K562 (cell line): ENCODE data around the gene ASCC3. TPM values are rescaled to one million over a fixed set of nuclear protein-coding genes. Genes with fewer than 3 reads are reported as not detected.

Experiments
- ATAC-seq: fragments of 200-7000 bp; cut with Tn5 transposase; 3 replicates; pipeline ENCODE4 v1.9.1; 2020; ENCODE audit warnings: moderate library complexity
- BruUV-seq: library from RNA; stranded (reverse); fragments of 400-500 nt; replicated peaks from 2 replicates; lab custom pipeline; 2021; lab: Mats Ljungman, UMichigan
- CTCF ChIA-PET: fragments of 300-600 bp; formaldehyde crosslinking; extraction: SDS; loops from one replicate; lab custom pipeline; 2021; ENCODE audit warnings: low intra/inter-chr PET ratio; lab: Yijun Ruan, JAX
- POLR2A ChIA-PET: fragments of 300-600, 350-650 bp; sonication (Branson Sonifier 250); formaldehyde crosslinking; extraction: SDS; loops from one replicate; lab custom pipeline; 2021; ENCODE audit warnings: antibody characterized with exemption, inconsistent platforms; lab: Yijun Ruan, JAX
- DNase-seq, 4 experiments: peaks; one replicate each; pipeline versions ENCODE4 v3.0.0 to v3.0.0-alpha.2; 2011 to 2018; ENCODE audit warnings: low spot score in 3 of 4, mixed read lengths in 3 of 4; ENCODE audit errors: extremely low read depth in 1 of 4
- FAIRE-seq: peaks from 2 replicates; lab custom pipeline; 2011; peaks lifted over from hg19 to GRCh38; lab: Jason Lieb, UNC
- H2AFZ ChIP-seq: 2 replicates; pipeline ENCODE4 v1.6.0; 2011; ENCODE audit warnings: low read depth, low read length, control low read depth, inconsistent platforms
- H3K27ac ChIP-seq: fragments of 200-600 bp; 3 replicates; pipeline ENCODE4 v1.8.0; 2011; ENCODE audit warnings: low read depth, mild to moderate bottlenecking, control low read depth, inconsistent platforms, low read length, moderate library complexity, mixed read lengths; ENCODE audit errors: extremely low read depth
- H3K27me3 ChIP-seq, 2 experiments: fragments of 300-600 bp in 1 of 2; 2 replicates in 1 of 2; 3 replicates in 1 of 2; pipeline versions ENCODE4 v1.6.0 to v1.8.0; 2011; ENCODE audit warnings: inconsistent platforms in 2 of 2, low read length in 2 of 2, mild to moderate bottlenecking in 1 of 2, mixed read lengths in 1 of 2, moderate library complexity in 1 of 2; ENCODE audit not compliant: control insufficient read depth in 2 of 2, insufficient read depth in 2 of 2
- H3K36me3 ChIP-seq: fragments of 300-600 bp; 3 replicates; pipeline ENCODE4 v1.8.0; 2011; ENCODE audit warnings: mild to moderate bottlenecking, low read length, inconsistent platforms; ENCODE audit not compliant: control insufficient read depth, insufficient read depth
- H3K4me1 ChIP-seq, 2 experiments: fragments of 200-600 bp in 1 of 2; replicated peaks in 1 of 2; 2 replicates in 1 of 2; 3 replicates in 1 of 2; pipeline versions ENCODE4 v1.5.1 to v1.8.0; 2011; ENCODE audit warnings: inconsistent platforms in 2 of 2, low read length in 2 of 2, mild to moderate bottlenecking in 1 of 2, mixed read lengths in 1 of 2, moderate library complexity in 1 of 2; ENCODE audit not compliant: control insufficient read depth in 2 of 2, insufficient read depth in 2 of 2
- H3K4me2 ChIP-seq: 2 replicates; pipeline ENCODE4 v1.6.1; 2011; ENCODE audit warnings: low read length, control low read depth, inconsistent platforms, mixed read lengths; ENCODE audit not compliant: insufficient read depth
- H3K4me3 ChIP-seq: fragments of 200-600 bp; sonication (generic), shearing (Covaris generic); 2 replicates; pipeline ENCODE4 v1.5.1; 2016; ENCODE audit warnings: control low read depth, inconsistent platforms
- H3K79me2 ChIP-seq: fragments of 200-600 bp; 3 replicates; pipeline ENCODE4 v1.8.0; 2011; ENCODE audit warnings: low read length, inconsistent platforms; ENCODE audit not compliant: control insufficient read depth, insufficient read depth
- H3K9ac ChIP-seq, 2 experiments: 2 replicates each; pipeline versions ENCODE4 v1.6.0 to v1.6.1; 2011; ENCODE audit warnings: low read depth in 2 of 2, low read length in 2 of 2, control low read depth in 1 of 2, inconsistent platforms in 1 of 2, mild to moderate bottlenecking in 1 of 2, mixed read lengths in 1 of 2; ENCODE audit not compliant: insufficient read depth in 1 of 2
- H3K9me1 ChIP-seq: one replicate; pipeline ENCODE4 v1.6.0; 2011; ENCODE audit warnings: inconsistent platforms, mild to moderate bottlenecking, low read length, moderate library complexity; ENCODE audit not compliant: control insufficient read depth, insufficient read depth
- H3K9me3 ChIP-seq: replicated peaks from 2 replicates; pipeline ENCODE4 v1.5.1; 2011; ENCODE audit warnings: low read depth, low read length, inconsistent platforms; ENCODE audit not compliant: control insufficient read depth, insufficient read depth
- H4K20me1 ChIP-seq: replicated peaks from 2 replicates; pipeline ENCODE4 v1.6.1; 2011; ENCODE audit warnings: low read length, inconsistent platforms, mixed read lengths; ENCODE audit not compliant: control insufficient read depth, insufficient read depth
- BACH1 ChIP-seq: fragments of 200-800 bp; sonication (Bioruptor generic); IDR thresholded peaks from 2 replicates; pipeline ENCODE4 v1.6.1; 2016; ENCODE audit warnings: missing genetic modification characterization, missing compliant biosample characterization
- ELF1 ChIP-seq: fragments of 200-800 bp; sonication (Bioruptor generic); IDR thresholded peaks from 2 replicates; pipeline ENCODE4 v1.6.1; 2016; ENCODE audit warnings: missing genetic modification characterization, missing compliant biosample characterization
- ETV5 ChIP-seq: sonication (generic); formaldehyde crosslinking; IDR thresholded peaks from 2 replicates; pipeline ENCODE4 v1.4.0; 2020; ENCODE audit warnings: low read depth, mild to moderate bottlenecking, missing genetic modification reagents
- MEIS2 ChIP-seq: fragments of 450-650 bp; IDR thresholded peaks from 2 replicates; pipeline ENCODE4 v1.6.1; 2014; ENCODE audit warnings: mild to moderate bottlenecking; ENCODE audit not compliant: partially characterized antibody
- TSC22D4 ChIP-seq: fragments of 450-650 bp; IDR thresholded peaks from 2 replicates; pipeline ENCODE4 v1.6.1; 2016; ENCODE audit warnings: missing genetic modification characterization, missing biosample characterization, control low read depth
- ZNF778 ChIP-seq: fragments of 450-650 bp; formaldehyde crosslinking; IDR thresholded peaks from 2 replicates; pipeline ENCODE4 v1.4.0; 2020; ENCODE audit warnings: mild to moderate bottlenecking, moderate library complexity
- WGBS: fragments of 100-300 bp; shearing (Covaris generic); methylation state at CpG from one replicate; pipeline ENCODE4 v1.1.6; 2016; ENCODE audit warnings: low coverage, mixed read lengths; ENCODE audit not compliant: insufficient coverage; ENCODE audit errors: missing lambda C conversion rate; 5-methylcytosine and 5-hydroxymethylcytosine counted together
- in situ Hi-C: fragments of 300-500 bp; cut with MboI; formaldehyde crosslinking; loops from 4 replicates; pipeline ENCODE4 v1.15.0; 2018; ENCODE audit warnings: inconsistent platforms, mixed read lengths
- intact Hi-C: fragments of 100-400 bp; cut with micrococcal nuclease; formaldehyde crosslinking; loops from 2 replicates; pipeline ENCODE4 v1.14.2; 2022
- polyA plus RNA-seq, 8 experiments: library from polyadenylated mRNA; depleted of rRNA in 4 of 8; stranded (reverse) in 5 of 8; unstranded in 3 of 8; fragments of >200 nt; fragmentation: Nextera tagmentation in 2 of 8; fragmentation: Illumina TruSeq in 1 of 8; extraction: Ambion mirVana in 2 of 8; extraction: Trizol in 1 of 8; gene quantifications; 2 replicates each; pipeline versions ENCODE4 v1.2.1 to v1.2.3, GENCODE V29; 2011 to 2014; ENCODE audit warnings: inconsistent platforms in 1 of 8, missing spikeins in 1 of 8
- total RNA-seq, 7 experiments: library from RNA; depleted of rRNA in 6 of 7; stranded (reverse); fragments of >200 nt in 6 of 7; fragmentation: Illumina TruSeq in 2 of 7; extraction: Trizol in 2 of 7; gene quantifications; 2 replicates each; pipeline versions ENCODE4 v1.2.1 to v1.2.3, GENCODE V29; 2011 to 2021; ENCODE audit warnings: low replicate concordance in 1 of 7
- TF ChIP-seq, protein P1 (sequence below), 2 experiments: fragments of 450-650 bp in 1 of 2; sonication (generic) in 1 of 2; formaldehyde crosslinking; conservative IDR thresholded peaks; 2 replicates each; pipeline versions ENCODE4 v1.4.0 to v1.8.1; 2020 to 2022; ENCODE audit warnings: mild to moderate bottlenecking in 1 of 2, missing genetic modification reagents in 1 of 2
- TF ChIP-seq, protein P2 (sequence below): fragments of 250-450 bp; sonication (Bioruptor Pico); IDR thresholded peaks from 2 replicates; pipeline ENCODE4 v1.4.0; 2020
- TF ChIP-seq, protein P3 (sequence below): fragments of 250-450 bp; sonication (Bioruptor Pico); IDR thresholded peaks from 2 replicates; pipeline ENCODE4 v1.5.0; 2020; ENCODE audit warnings: mild to moderate bottlenecking

The ASCC3 gene
- total and polyA plus RNA-seq, 9 of the 15 experiments (the other 6 are each of a cell fraction or from before 2014, with no cell fraction given): 16.1 to 56.1 (median 33.9) TPM

DNA sequence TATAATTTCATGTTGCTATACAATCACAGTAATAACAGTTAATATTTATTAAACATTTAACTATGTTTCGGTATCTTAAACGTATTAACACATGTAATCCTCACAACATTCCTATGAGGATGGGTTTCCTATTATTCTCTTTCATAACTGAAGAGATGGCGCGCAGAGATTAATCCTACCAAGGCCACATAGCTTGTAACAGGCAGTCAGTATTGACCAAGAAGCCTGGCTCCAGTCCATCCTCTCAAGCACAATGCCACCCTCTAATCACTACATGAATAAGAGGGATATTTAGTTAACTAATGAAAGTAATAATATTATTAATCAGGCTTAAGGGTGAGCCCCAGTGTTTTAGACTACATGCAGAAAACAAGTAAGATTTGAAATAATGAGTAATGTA, 266.7 kb downstream of the ASCC3 start (continued):
- TF ChIP-seq BACH1 (tag) (no peak), ELF1 (tag) (no peak), ETV5 (CRISPR knock-in tag) (no peak)

DNA sequence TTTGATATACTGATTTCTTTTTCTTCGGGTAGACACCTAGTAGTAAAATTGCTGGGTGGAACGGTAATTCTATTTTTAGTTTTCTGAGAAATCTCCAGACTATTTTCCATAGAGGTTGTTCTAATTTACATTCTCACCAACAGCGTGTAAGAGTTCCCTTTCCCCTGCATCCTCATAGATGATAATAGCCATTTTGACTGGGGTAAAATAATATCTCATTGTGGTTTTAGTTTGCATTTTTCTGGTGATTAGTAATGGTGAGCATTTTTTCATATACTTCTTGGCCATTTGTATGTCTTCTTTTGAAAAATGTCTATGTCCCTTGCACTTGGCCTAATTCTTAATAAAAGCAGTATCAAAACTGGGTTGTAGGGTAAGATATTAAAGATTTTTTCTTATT, 267.5 kb downstream of the ASCC3 start:
- DNase-seq (no peak), FAIRE-seq (no peak)

More for the DNA sequence above, 267.5 kb downstream of the ASCC3 start:
- no peak for ATAC-seq
- H3K4me2 ChIP-seq: no peak overlapping the region
- no peaks in the 10 kb centered on the region for H4K20me1 ChIP-seq
- H3K36me3 ChIP-seq: peaks cover 2% of the 10 kb centered on the region; the same call in 2 of the 3 replicates
- TF ChIP-seq, protein P1, sequence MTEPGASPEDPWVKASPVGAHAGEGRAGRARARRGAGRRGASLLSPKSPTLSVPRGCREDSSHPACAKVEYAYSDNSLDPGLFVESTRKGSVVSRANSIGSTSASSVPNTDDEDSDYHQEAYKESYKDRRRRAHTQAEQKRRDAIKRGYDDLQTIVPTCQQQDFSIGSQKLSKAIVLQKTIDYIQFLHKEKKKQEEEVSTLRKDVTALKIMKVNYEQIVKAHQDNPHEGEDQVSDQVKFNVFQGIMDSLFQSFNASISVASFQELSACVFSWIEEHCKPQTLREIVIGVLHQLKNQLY (CRISPR knock-in tag; conservative IDR thresholded peaks at IDR 0.05): no peak
- no peak for TF ChIP-seq MEIS2
- TF ChIP-seq, protein P2, sequence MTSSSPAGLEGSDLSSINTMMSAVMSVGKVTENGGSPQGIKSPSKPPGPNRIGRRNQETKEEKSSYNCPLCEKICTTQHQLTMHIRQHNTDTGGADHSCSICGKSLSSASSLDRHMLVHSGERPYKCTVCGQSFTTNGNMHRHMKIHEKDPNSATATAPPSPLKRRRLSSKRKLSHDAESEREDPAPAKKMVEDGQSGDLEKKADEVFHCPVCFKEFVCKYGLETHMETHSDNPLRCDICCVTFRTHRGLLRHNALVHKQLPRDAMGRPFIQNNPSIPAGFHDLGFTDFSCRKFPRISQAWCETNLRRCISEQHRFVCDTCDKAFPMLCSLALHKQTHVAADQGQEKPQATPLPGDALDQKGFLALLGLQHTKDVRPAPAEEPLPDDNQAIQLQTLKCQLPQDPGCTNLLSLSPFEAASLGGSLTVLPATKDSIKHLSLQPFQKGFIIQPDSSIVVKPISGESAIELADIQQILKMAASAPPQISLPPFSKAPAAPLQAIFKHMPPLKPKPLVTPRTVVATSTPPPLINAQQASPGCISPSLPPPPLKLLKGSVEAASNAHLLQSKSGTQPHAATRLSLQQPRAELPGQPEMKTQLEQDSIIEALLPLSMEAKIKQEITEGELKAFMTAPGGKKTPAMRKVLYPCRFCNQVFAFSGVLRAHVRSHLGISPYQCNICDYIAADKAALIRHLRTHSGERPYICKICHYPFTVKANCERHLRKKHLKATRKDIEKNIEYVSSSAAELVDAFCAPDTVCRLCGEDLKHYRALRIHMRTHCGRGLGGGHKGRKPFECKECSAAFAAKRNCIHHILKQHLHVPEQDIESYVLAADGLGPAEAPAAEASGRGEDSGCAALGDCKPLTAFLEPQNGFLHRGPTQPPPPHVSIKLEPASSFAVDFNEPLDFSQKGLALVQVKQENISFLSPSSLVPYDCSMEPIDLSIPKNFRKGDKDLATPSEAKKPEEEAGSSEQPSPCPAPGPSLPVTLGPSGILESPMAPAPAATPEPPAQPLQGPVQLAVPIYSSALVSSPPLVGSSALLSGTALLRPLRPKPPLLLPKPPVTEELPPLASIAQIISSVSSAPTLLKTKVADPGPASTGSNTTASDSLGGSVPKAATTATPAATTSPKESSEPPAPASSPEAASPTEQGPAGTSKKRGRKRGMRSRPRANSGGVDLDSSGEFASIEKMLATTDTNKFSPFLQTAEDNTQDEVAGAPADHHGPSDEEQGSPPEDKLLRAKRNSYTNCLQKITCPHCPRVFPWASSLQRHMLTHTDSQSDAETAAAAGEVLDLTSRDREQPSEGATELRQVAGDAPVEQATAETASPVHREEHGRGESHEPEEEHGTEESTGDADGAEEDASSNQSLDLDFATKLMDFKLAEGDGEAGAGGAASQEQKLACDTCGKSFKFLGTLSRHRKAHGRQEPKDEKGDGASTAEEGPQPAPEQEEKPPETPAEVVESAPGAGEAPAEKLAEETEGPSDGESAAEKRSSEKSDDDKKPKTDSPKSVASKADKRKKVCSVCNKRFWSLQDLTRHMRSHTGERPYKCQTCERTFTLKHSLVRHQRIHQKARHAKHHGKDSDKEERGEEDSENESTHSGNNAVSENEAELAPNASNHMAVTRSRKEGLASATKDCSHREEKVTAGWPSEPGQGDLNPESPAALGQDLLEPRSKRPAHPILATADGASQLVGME: no peak
- no peak for TF ChIP-seq TSC22D4 (tag)
- TF ChIP-seq ZNF778 (CRISPR knock-in tag): no peak
- TF ChIP-seq, protein P3, sequence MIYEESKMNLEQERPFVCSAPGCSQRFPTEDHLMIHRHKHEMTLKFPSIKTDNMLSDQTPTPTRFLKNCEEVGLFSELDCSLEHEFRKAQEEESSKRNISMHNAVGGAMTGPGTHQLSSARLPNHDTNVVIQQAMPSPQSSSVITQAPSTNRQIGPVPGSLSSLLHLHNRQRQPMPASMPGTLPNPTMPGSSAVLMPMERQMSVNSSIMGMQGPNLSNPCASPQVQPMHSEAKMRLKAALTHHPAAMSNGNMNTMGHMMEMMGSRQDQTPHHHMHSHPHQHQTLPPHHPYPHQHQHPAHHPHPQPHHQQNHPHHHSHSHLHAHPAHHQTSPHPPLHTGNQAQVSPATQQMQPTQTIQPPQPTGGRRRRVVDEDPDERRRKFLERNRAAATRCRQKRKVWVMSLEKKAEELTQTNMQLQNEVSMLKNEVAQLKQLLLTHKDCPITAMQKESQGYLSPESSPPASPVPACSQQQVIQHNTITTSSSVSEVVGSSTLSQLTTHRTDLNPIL (CRISPR knock-in tag): no peak
- CTCF ChIA-PET: no interaction called here
- H2AFZ ChIP-seq: no peak overlapping the region
- no TSS peak for BruUV-seq
- no peaks in the 10 kb centered on the region for H3K27me3 ChIP-seq
- H3K27ac ChIP-seq: no peak overlapping the region
- in situ Hi-C loops (no loop called here), intact Hi-C loops (no loop called here)
- H3K9me3 ChIP-seq: no peaks in the 10 kb centered on the region
- no peaks in the 10 kb centered on the region for H3K9me1 ChIP-seq
- no peaks in the 10 kb centered on the region for H3K79me2 ChIP-seq
- no peak overlapping the region for H3K4me3 ChIP-seq
- no peak overlapping the region for H3K9ac ChIP-seq
- WGBS: 79% methylated on average over 3 of the region's 3 CpGs
- POLR2A ChIA-PET: no interaction called here
- H3K4me1 ChIP-seq: no peaks in the 10 kb centered on the region
